ENCODE results near the gene SOX13. TPM values are rescaled to one million over a fixed set of nuclear protein-coding genes. Genes with fewer than 3 reads are reported as not detected.
A peak's percentile ranks its signal among the peaks of the same experiment; 100 is the strongest.

The SOX13 gene
- total and polyA plus RNA-seq, 2 of the 4 experiments (the other 2 are of a cell fraction) = 0.54 to 3.5 TPM

GRCh38 chr1:204126956-204127355 is 54.0 kb downstream of the SOX13 start:
- H3K79me1 ChIP-seq (ENCODE audit: low read depth in 1 of 2, low read length in 2 of 2) = no peaks in the 10 kb centered on the region
- DNase-seq (no peak), ATAC-seq (ENCODE audit: low read depth) (no peak)
- BruUV-seq (replicated peaks) = no TSS peak
- H2BK15ac ChIP-seq (ENCODE audit: low read depth, low read length) = no peak overlapping the region
- H4K91ac ChIP-seq (ENCODE audit: insufficient read depth, low read depth, low read length) = no peak overlapping the region
- peak overlapping the region; percentile 20; the same call in 1 of the 2 replicates for H3K4ac ChIP-seq (ENCODE audit: low read depth, low read length)
- no peak overlapping the region for H2BK20ac ChIP-seq (ENCODE audit: low read depth, low read length)
- no peaks in the 10 kb centered on the region for H3K27me3 ChIP-seq (ENCODE audit: control insufficient read depth, insufficient read depth, low read length)
- H3K4me2 ChIP-seq (ENCODE audit: low read depth, low read length) = no peak overlapping the region
- no peak overlapping the region for H3K27ac ChIP-seq (ENCODE audit: insufficient read depth, low read length)
- H2BK5ac ChIP-seq (ENCODE audit: low read depth, low read length, poor library complexity, severe bottlenecking) = no peak overlapping the region
- H3K9ac ChIP-seq (ENCODE audit: low read depth, low read length) = no peak overlapping the region
- in situ Hi-C loops (cut with MboI; ENCODE audit: low sequenced_read_pairs) (loop anchor here (5.0 kb wide), 1 partner anchor 255 kb away; no protein-coding TSS in a partner anchor), dilution Hi-C loops (cut with HindIII; ENCODE audit: low sequenced_read_pairs, unreplicated experiment) (loop anchor here (25.0 kb wide), 1 partner anchor 265 kb away; the partner anchor contains the start of gene SNRPE), intact Hi-C loops (cut with micrococcal nuclease) (loop anchor here (1.0 kb wide), 3 partner anchors 54 to 256 kb away; partner anchors contain the start of gene SOX13)
- no peak overlapping the region; the same call in 1 of the 2 replicates for H4K5ac ChIP-seq (ENCODE audit: low read depth, low read length)
- H3K9me3 ChIP-seq (ENCODE audit: control insufficient read depth, insufficient read depth, low read length) = no peaks in the 10 kb centered on the region
- no peak overlapping the region; a peak in 1 of 4 replicates for H4K8ac ChIP-seq (ENCODE audit: low read depth in 2 of 2, low read length in 2 of 2)
- no peak overlapping the region for H3K4me3 ChIP-seq (ENCODE audit: insufficient read depth, low read depth, low read length)
- H3K4me1 ChIP-seq (ENCODE audit: control insufficient read depth, insufficient read depth, low read length) = peaks cover 19% of the 10 kb centered on the region
- H3K23ac ChIP-seq (ENCODE audit: low read depth, low read length) = peak overlapping the region; percentile 25; the same call in 1 of the 2 replicates
- H2AFZ ChIP-seq (replicated peaks; ENCODE audit: low read length, poor library complexity) = peak overlapping the region; percentile 66
- peak overlapping the region; percentile 66 for H2AK9ac ChIP-seq (replicated peaks; ENCODE audit: low read depth, low read length, poor library complexity)
- TF ChIP-seq RAD21 (IDR thresholded peaks at IDR 0.05; ENCODE audit: low read length) (no peak), USF2 (IDR thresholded peaks at IDR 0.05; ENCODE audit: low read depth, low read length) (no peak), CHD1 (IDR thresholded peaks at IDR 0.05; ENCODE audit: low read depth, low read length) (no peak), RFX5 (IDR thresholded peaks at IDR 0.05; ENCODE audit: low read depth, low read length) (no peak), FOS (IDR thresholded peaks at IDR 0.05; ENCODE audit: low read depth, low read length) (no peak), CTCF (conservative IDR thresholded peaks at IDR 0.05; ENCODE audit: low read depth, low read length) (no peak), BHLHE40 (IDR thresholded peaks at IDR 0.05; ENCODE audit: low read depth, low read length) (no peak), RCOR1 (IDR thresholded peaks at IDR 0.05; ENCODE audit: insufficient replicate concordance, low read length) (no peak), POLR2A (IDR thresholded peaks at IDR 0.05; ENCODE audit: low read depth, low read length) (no peak), CEBPB (IDR thresholded peaks at IDR 0.05; ENCODE audit: low read depth, low read length) (no peak), MXI1 (IDR thresholded peaks at IDR 0.05; ENCODE audit: borderline replicate concordance, low read depth, low read length) (no peak), MAFK (IDR thresholded peaks at IDR 0.05; ENCODE audit: low read depth, low read length) (no peak), MAZ (IDR thresholded peaks at IDR 0.05; ENCODE audit: borderline replicate concordance, low read depth, low read length) (no peak), NFE2L2 (IDR thresholded peaks at IDR 0.05; ENCODE audit: low read depth, low read length) (no peak), SMC3 (IDR thresholded peaks at IDR 0.05; ENCODE audit: low read depth, low read length) (no peak), ELK1 (IDR thresholded peaks at IDR 0.05; ENCODE audit: borderline replicate concordance, low read depth, low read length) (no peak)
- no peak overlapping the region for H3K18ac ChIP-seq (ENCODE audit: low read depth, low read length)
- peaks cover 12% of the 10 kb centered on the region for H3K9me1 ChIP-seq (ENCODE audit: insufficient read depth, low read length)
- H4K20me1 ChIP-seq (ENCODE audit: insufficient read depth, low read length) = no peaks in the 10 kb centered on the region
- no peak overlapping the region for H2BK120ac ChIP-seq (ENCODE audit: low read depth, low read length)
- H3K14ac ChIP-seq (replicated peaks; ENCODE audit: low read depth, low read length) = no peak overlapping the region
- no peak overlapping the region for H2AK5ac ChIP-seq (ENCODE audit: low read depth, low read length)
- no peak overlapping the region for H3K56ac ChIP-seq (ENCODE audit: extremely low read depth, insufficient read depth, low read length)
- 10% methylated on average over 2 of the region's 7 CpGs; no CpG with 5 or more reads in 1 of the 2 experiments for WGBS, 2 experiments (ENCODE audit: extremely low coverage in 2 of 2, insufficient read length in 1 of 2)
- peaks cover 7% of the 10 kb centered on the region for H3K36me3 ChIP-seq (ENCODE audit: control insufficient read depth, insufficient read depth, low read length)
- ChIA-PET CTCF (interaction anchor here (0.6 to 7.8 kb wide), 4 partner anchors 171 to 261 kb away, joined by 3 to 95 read pairs (median 12); no protein-coding TSS in a partner anchor), POLR2A (ENCODE audit: unreplicated experiment) (interaction anchor here (1.0 kb wide), 1 partner anchor 256 kb away, joined by 3 read pairs; no protein-coding TSS in a partner anchor)
